IMR-90 (cell line): ENCODE results near the gene FCRL1. TPM values are rescaled to one million over a fixed set of nuclear protein-coding genes. Genes with fewer than 3 reads are reported as not detected.

Experiments used
- ATAC-seq: fragments of 200-7000 bp; cut with Tn5 transposase; 2 replicates; pipeline ENCODE4 v1.9.1; 2020; ENCODE audit warnings: low read depth, mild to moderate bottlenecking, moderate library complexity
- BruUV-seq: library from RNA; stranded (reverse); fragments of 400-500 nt; replicated peaks from 2 replicates; lab custom pipeline; 2021; lab: Mats Ljungman, UMichigan
- CTCF ChIA-PET: fragments of 300-600 bp; formaldehyde crosslinking; extraction: SDS; loops from one replicate; lab custom pipeline; 2021; ENCODE audit warnings: antibody characterized with exemption; lab: Yijun Ruan, JAX
- POLR2A ChIA-PET: fragments of 300-600 bp; sonication (Branson Sonifier 250); formaldehyde crosslinking; loops from one replicate; lab custom pipeline; 2022; ENCODE audit warnings: antibody characterized with exemption; ENCODE audit not compliant: unreplicated experiment; lab: Charles Lee
- DNase-seq: peaks from one replicate; pipeline ENCODE4 v3.0.0; 2013
- H2AFZ ChIP-seq: replicated peaks from 2 replicates; pipeline ENCODE3; 2013; ENCODE audit warnings: low read length, mild to moderate bottlenecking; ENCODE audit not compliant: poor library complexity
- H2AK5ac ChIP-seq: 2 replicates; pipeline ENCODE4 v1.6.1; 2013; ENCODE audit warnings: low read depth, low read length, inconsistent platforms
- H2AK9ac ChIP-seq: replicated peaks from 2 replicates; pipeline ENCODE3; 2013; ENCODE audit warnings: mild to moderate bottlenecking, low read depth, low read length, moderate library complexity; ENCODE audit not compliant: poor library complexity
- H2BK120ac ChIP-seq: 2 replicates; pipeline ENCODE4 v1.6.1; 2013; ENCODE audit warnings: low read depth, low read length, inconsistent platforms
- H2BK15ac ChIP-seq: 3 replicates; pipeline ENCODE4 v1.6.1; 2013; ENCODE audit warnings: low read depth, low read length, inconsistent platforms
- H2BK20ac ChIP-seq: 2 replicates; pipeline ENCODE4 v1.6.1; 2013; ENCODE audit warnings: low read depth, mild to moderate bottlenecking, inconsistent platforms, low read length, moderate library complexity
- H2BK5ac ChIP-seq: 2 replicates; pipeline ENCODE4 v1.6.1; 2013; ENCODE audit warnings: mild to moderate bottlenecking, low read depth, low read length, inconsistent platforms; ENCODE audit not compliant: poor library complexity, severe bottlenecking
- H3K14ac ChIP-seq: replicated peaks from 2 replicates; pipeline ENCODE4 v1.6.1; 2013; ENCODE audit warnings: low read depth, low read length, inconsistent platforms
- H3K18ac ChIP-seq: 2 replicates; pipeline ENCODE4 v1.6.1; 2013; ENCODE audit warnings: low read depth, low read length, control low read depth
- H3K23ac ChIP-seq: 2 replicates; pipeline ENCODE4 v1.6.1; 2013; ENCODE audit warnings: low read depth, low read length, inconsistent platforms
- H3K27ac ChIP-seq: 2 replicates; pipeline ENCODE4 v1.5.1; 2013; ENCODE audit warnings: mild to moderate bottlenecking, control low read depth, low read length; ENCODE audit not compliant: insufficient read depth
- H3K27me3 ChIP-seq: 2 replicates; pipeline ENCODE4 v1.6.1; 2013; ENCODE audit warnings: low read length; ENCODE audit not compliant: control insufficient read depth, insufficient read depth
- H3K36me3 ChIP-seq: 2 replicates; pipeline ENCODE4 v1.6.1; 2013; ENCODE audit warnings: low read length, mixed read lengths; ENCODE audit not compliant: control insufficient read depth, insufficient read depth
- H3K4ac ChIP-seq: 2 replicates; pipeline ENCODE4 v1.6.1; 2013; ENCODE audit warnings: low read depth, low read length, inconsistent platforms
- H3K4me1 ChIP-seq: 2 replicates; pipeline ENCODE4 v1.6.1; 2013; ENCODE audit warnings: low read length, mixed read lengths; ENCODE audit not compliant: control insufficient read depth, insufficient read depth
- H3K4me2 ChIP-seq: 2 replicates; pipeline ENCODE4 v1.6.1; 2013; ENCODE audit warnings: low read depth, mild to moderate bottlenecking, control low read depth, low read length, moderate library complexity
- H3K4me3 ChIP-seq: 2 replicates; pipeline ENCODE4 v1.5.1; 2013; ENCODE audit warnings: low read depth, mild to moderate bottlenecking, control low read depth, low read length, moderate library complexity; ENCODE audit not compliant: insufficient read depth
- H3K56ac ChIP-seq: 2 replicates; pipeline ENCODE4 v1.6.1; 2013; ENCODE audit warnings: low read length, inconsistent platforms; ENCODE audit not compliant: insufficient read depth; ENCODE audit errors: extremely low read depth
- H3K79me1 ChIP-seq, 2 experiments: 2 replicates each; pipeline ENCODE4 v1.6.1; 2013; ENCODE audit warnings: low read length in 2 of 2, inconsistent platforms in 1 of 2, low read depth in 1 of 2
- H3K9ac ChIP-seq: 2 replicates; pipeline ENCODE4 v1.6.1; 2013; ENCODE audit warnings: low read depth, low read length, control low read depth
- H3K9me1 ChIP-seq: 2 replicates; pipeline ENCODE4 v1.6.1; 2013; ENCODE audit warnings: low read length, inconsistent platforms; ENCODE audit not compliant: insufficient read depth
- H3K9me3 ChIP-seq: 2 replicates; pipeline ENCODE4 v1.6.1; 2013; ENCODE audit warnings: low read length; ENCODE audit not compliant: control insufficient read depth, insufficient read depth
- H4K20me1 ChIP-seq: 2 replicates; pipeline ENCODE4 v1.6.1; 2013; ENCODE audit warnings: low read length, inconsistent platforms; ENCODE audit not compliant: insufficient read depth
- H4K5ac ChIP-seq: 2 replicates; pipeline ENCODE4 v1.6.1; 2013; ENCODE audit warnings: mild to moderate bottlenecking, low read depth, low read length, control low read depth
- H4K8ac ChIP-seq, 2 experiments: 2 replicates each; pipeline ENCODE4 v1.6.1; 2013; ENCODE audit warnings: low read depth in 2 of 2, low read length in 2 of 2, control low read depth in 1 of 2, inconsistent platforms in 1 of 2
- H4K91ac ChIP-seq: 2 replicates; pipeline ENCODE4 v1.6.1; 2013; ENCODE audit warnings: low read depth, low read length, inconsistent platforms; ENCODE audit not compliant: insufficient read depth
- BHLHE40 ChIP-seq: fragments of 150-350 bp; IDR thresholded peaks from 2 replicates; pipeline ENCODE4 v1.6.1; 2016; ENCODE audit warnings: mild to moderate bottlenecking, low read depth, low read length
- NFE2L2 ChIP-seq: fragments of 150-350 bp; IDR thresholded peaks from 2 replicates; pipeline ENCODE4 v1.6.1; 2016; ENCODE audit warnings: low read depth, mild to moderate bottlenecking, low read length
- POLR2A ChIP-seq: IDR thresholded peaks from 2 replicates; pipeline ENCODE4 v1.6.1; 2012; ENCODE audit warnings: mild to moderate bottlenecking, low read depth, low read length
- SMC3 ChIP-seq: fragments of 150-350 bp; IDR thresholded peaks from 2 replicates; pipeline ENCODE4 v1.6.1; 2016; ENCODE audit warnings: low read depth, mild to moderate bottlenecking, antibody characterized with exemption, low read length, moderate library complexity
- WGBS, 2 experiments: methylation state at CpG; one replicate each; pipeline versions ENCODE4 v1.1.5 to v1.1.7; 2013; ENCODE audit warnings: missing lambda C conversion rate in 2 of 2; ENCODE audit not compliant: insufficient read length in 1 of 2; ENCODE audit errors: extremely low coverage in 2 of 2; 5-methylcytosine and 5-hydroxymethylcytosine counted together
- dilution Hi-C: fragments of 300-500 bp; cut with HindIII; formaldehyde crosslinking; loops from one replicate; pipeline ENCODE4 v1.14.3; 2018; ENCODE audit warnings: low sequenced_read_pairs; ENCODE audit not compliant: unreplicated experiment
- in situ Hi-C: fragments of 300-500 bp; cut with MboI; formaldehyde crosslinking; loops from 3 replicates; pipeline ENCODE4 v1.14.3; 2019; ENCODE audit warnings: low sequenced_read_pairs, inconsistent platforms, mixed read lengths
- intact Hi-C: fragments of 100-400 bp; cut with micrococcal nuclease; formaldehyde crosslinking; loops from 2 replicates; pipeline ENCODE4 v1.10.0; 2022
- polyA plus RNA-seq, 3 experiments: library from polyadenylated mRNA; depleted of rRNA; stranded (reverse); fragments of >200 nt; gene quantifications; 2 replicates each; pipeline ENCODE4 v1.2.3, GENCODE V29; 2012; ENCODE audit warnings: low replicate concordance in 1 of 3
- total RNA-seq: library from RNA; depleted of rRNA; stranded (reverse); fragments of >200 nt; gene quantifications from 2 replicates; pipeline ENCODE4 v1.2.3, GENCODE V29; 2012
- TF ChIP-seq, protein P1 (sequence below): fragments of 150-350 bp; IDR thresholded peaks from 2 replicates; pipeline ENCODE4 v1.6.1; 2016; ENCODE audit warnings: low read depth, mild to moderate bottlenecking, low read length, moderate library complexity, borderline replicate concordance

Gene FCRL1
- total and polyA plus RNA-seq, 2 of the 4 experiments (the other 2 are of a cell fraction) = not detected

- Histone ChIP-seq H2AK9ac (no peak overlapping the region), H3K56ac (no peak overlapping the region), H3K4me3 (no peak overlapping the region), H3K9me1 (no peaks in the 10 kb centered on the region), H4K20me1 (no peaks in the 10 kb centered on the region), H2BK120ac (no peak overlapping the region), H4K5ac (no peak overlapping the region), H3K4me2 (no peak overlapping the region), H3K27ac (no peak overlapping the region), H2BK5ac (no peak overlapping the region), H4K91ac (no peak overlapping the region), H2AFZ (no peak overlapping the region), H3K4me1 (no peaks in the 10 kb centered on the region), H2AK5ac (no peak overlapping the region), H3K27me3 (no peaks in the 10 kb centered on the region), H2BK20ac (no peak overlapping the region), H4K8ac (no peak overlapping the region), H3K9me3 (no peaks in the 10 kb centered on the region), H3K79me1 (no peaks in the 10 kb centered on the region), H3K23ac (no peak overlapping the region), H3K4ac (no peak overlapping the region), H2BK15ac (no peak overlapping the region), H3K14ac (no peak overlapping the region), H3K36me3 (no peaks in the 10 kb centered on the region), H3K9ac (no peak overlapping the region), H3K18ac (no peak overlapping the region)
- in situ Hi-C loops = no loop called here
- intact Hi-C loops = no loop called here
- DNase-seq = no peak
- no TSS peak for BruUV-seq
- ATAC-seq = no peak
- ChIA-PET CTCF (no interaction called here), POLR2A (no interaction called here)
- dilution Hi-C loops = no loop called here
- no CpG with 5 or more reads among the region's 2 CpGs for WGBS, 2 experiments
- TF ChIP-seq NFE2L2 (no peak), BHLHE40 (no peak), POLR2A (no peak), SMC3 (no peak)
- TF ChIP-seq, protein P1, sequence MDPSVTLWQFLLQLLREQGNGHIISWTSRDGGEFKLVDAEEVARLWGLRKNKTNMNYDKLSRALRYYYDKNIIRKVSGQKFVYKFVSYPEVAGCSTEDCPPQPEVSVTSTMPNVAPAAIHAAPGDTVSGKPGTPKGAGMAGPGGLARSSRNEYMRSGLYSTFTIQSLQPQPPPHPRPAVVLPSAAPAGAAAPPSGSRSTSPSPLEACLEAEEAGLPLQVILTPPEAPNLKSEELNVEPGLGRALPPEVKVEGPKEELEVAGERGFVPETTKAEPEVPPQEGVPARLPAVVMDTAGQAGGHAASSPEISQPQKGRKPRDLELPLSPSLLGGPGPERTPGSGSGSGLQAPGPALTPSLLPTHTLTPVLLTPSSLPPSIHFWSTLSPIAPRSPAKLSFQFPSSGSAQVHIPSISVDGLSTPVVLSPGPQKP = no peak
Measured at GRCh38 chr1:157830887-157831286, 11.0 kb upstream of the FCRL1 start.
